Measurements from ENCODE around the gene SH3TC1.

The SH3TC1 gene

DNA sequence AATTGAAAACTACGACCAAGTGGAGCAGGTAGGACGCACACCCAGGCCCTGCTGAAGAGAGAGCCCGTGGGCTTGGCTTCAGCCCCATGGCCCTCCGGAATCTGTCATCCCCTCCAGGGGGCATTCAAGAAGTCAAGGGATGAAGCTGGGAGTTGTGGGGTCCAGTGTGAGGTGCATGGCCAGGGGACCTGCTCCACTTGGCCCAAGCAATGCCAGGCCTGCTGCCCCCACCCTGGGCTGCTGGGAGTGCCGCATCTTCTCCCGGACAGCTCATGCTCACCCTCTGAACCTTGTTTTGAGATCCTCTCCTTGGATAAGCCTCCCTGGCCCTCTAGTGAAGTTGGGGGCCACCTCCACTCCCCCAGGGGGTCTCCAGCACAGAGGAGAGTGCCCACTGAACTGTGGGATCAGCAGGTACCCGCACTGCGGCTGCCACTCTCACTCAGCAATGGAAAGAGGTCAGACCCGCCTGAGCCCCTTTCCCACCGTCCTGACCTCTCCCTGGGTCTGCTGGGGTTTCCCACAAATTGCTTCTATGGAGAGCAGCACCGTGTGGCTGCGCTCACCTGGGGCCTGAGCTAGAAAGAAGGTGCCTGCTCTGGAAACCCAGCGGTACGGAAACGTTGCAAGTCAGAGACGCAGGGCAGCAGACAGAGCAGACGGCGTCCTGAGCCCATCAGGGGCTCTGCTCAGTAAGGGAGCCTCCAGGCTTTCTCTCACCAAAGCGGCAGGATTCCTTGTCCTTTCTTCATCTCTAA is 35.5 kb upstream of the SH3TC1 start:
- Histone ChIP-seq H3K4me3 (ENCODE audit: low read length) (no peak overlapping the region), H3K4me2 (ENCODE audit: low read length) (no peak overlapping the region), H3K27ac (ENCODE audit: low read length) (no peak overlapping the region)

DNA sequence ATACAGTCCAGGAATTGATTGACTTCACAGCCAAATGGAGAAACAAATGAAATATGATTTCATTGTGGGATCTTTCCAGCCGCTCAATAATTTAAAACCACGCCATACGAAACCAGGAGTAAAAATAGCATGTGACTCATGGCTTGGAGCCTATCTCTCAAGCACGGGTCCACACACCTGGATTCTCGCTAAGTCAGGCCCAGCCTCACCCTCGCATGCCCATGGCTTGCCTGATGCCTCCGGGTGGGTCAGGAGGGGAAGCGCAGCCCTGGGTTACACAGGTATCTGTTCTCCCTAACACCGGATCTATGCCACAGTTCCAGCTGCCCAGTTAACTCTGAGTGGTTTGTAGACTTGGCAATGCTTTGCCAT is 34.9 kb upstream of the SH3TC1 start:
- no peaks in the 10 kb centered on the region for H4K20me1 ChIP-seq (ENCODE audit: insufficient read depth, low read length)
- H3K27ac ChIP-seq (ENCODE audit: low read length), result no peak overlapping the region
- H3K4me2 ChIP-seq (ENCODE audit: low read length), result no peak overlapping the region
- no peak overlapping the region for H3K4me3 ChIP-seq (ENCODE audit: low read length)
- TF ChIP-seq, protein P1, sequence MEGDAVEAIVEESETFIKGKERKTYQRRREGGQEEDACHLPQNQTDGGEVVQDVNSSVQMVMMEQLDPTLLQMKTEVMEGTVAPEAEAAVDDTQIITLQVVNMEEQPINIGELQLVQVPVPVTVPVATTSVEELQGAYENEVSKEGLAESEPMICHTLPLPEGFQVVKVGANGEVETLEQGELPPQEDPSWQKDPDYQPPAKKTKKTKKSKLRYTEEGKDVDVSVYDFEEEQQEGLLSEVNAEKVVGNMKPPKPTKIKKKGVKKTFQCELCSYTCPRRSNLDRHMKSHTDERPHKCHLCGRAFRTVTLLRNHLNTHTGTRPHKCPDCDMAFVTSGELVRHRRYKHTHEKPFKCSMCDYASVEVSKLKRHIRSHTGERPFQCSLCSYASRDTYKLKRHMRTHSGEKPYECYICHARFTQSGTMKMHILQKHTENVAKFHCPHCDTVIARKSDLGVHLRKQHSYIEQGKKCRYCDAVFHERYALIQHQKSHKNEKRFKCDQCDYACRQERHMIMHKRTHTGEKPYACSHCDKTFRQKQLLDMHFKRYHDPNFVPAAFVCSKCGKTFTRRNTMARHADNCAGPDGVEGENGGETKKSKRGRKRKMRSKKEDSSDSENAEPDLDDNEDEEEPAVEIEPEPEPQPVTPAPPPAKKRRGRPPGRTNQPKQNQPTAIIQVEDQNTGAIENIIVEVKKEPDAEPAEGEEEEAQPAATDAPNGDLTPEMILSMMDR (IDR thresholded peaks at IDR 0.05; ENCODE audit: low read depth, low read length), result no peak
- no peak for TF ChIP-seq EZH2phosphoT487 (IDR thresholded peaks at IDR 0.05; ENCODE audit: low read depth)
- no peaks in the 10 kb centered on the region for H3K79me2 ChIP-seq (ENCODE audit: low read length)
- peaks cover 25% of the 10 kb centered on the region for H3K27me3 ChIP-seq (ENCODE audit: low read depth, low read length)
- H2AFZ ChIP-seq (ENCODE audit: low read depth, low read length), result no peak overlapping the region
- peaks cover 12% of the 10 kb centered on the region for H3K4me1 ChIP-seq (ENCODE audit: low read length)
- H3K9me3 ChIP-seq (ENCODE audit: insufficient read depth, low read length), result peaks cover 8% of the 10 kb centered on the region
- no peaks in the 10 kb centered on the region for H3K36me3 ChIP-seq (replicated peaks; ENCODE audit: low read depth, low read length)
- H3K9ac ChIP-seq (ENCODE audit: low read length), result no peak overlapping the region

More for the DNA sequence above, 35.5 kb upstream of the SH3TC1 start:
- Histone ChIP-seq H3K4me1 (ENCODE audit: low read length) (peaks cover 13% of the 10 kb centered on the region), H4K20me1 (ENCODE audit: insufficient read depth, low read length) (no peaks in the 10 kb centered on the region), H3K27me3 (ENCODE audit: low read depth, low read length) (peaks cover 25% of the 10 kb centered on the region), H3K36me3 (replicated peaks; ENCODE audit: low read depth, low read length) (no peaks in the 10 kb centered on the region), H3K9me3 (ENCODE audit: insufficient read depth, low read length) (peaks cover 7% of the 10 kb centered on the region), H3K79me2 (ENCODE audit: low read length) (no peaks in the 10 kb centered on the region), H3K9ac (ENCODE audit: low read length) (no peak overlapping the region), H2AFZ (ENCODE audit: low read depth, low read length) (no peak overlapping the region)
- no peak for TF ChIP-seq EZH2phosphoT487 (IDR thresholded peaks at IDR 0.05; ENCODE audit: low read depth)
- TF ChIP-seq, protein P1 (IDR thresholded peaks at IDR 0.05; ENCODE audit: low read depth, low read length), result no peak

DNA sequence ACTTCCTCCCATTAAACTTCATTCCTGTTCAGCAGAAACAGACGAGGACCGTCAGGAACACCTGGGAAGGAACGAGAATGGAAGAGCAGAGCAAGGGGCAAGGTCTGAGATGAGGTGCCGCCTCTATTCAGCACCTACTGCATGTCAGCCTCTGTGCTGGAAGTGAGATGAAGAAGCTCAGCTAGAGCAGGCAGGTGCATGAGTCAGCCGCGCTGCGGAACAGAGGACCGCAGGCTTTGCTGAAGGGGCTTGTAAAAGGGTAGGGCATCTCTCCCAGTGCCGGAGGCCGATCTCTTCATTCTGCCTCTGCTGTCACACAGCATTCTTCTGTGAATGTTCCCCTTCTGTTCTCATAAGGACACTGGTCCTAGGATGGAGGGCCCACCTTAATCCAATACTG is 34.4 kb upstream of the SH3TC1 start:
- no peak overlapping the region for H3K9ac ChIP-seq (ENCODE audit: low read length)
- H3K27me3 ChIP-seq (ENCODE audit: low read depth, low read length), result peaks cover 27% of the 10 kb centered on the region
- peaks cover 8% of the 10 kb centered on the region for H3K4me1 ChIP-seq (ENCODE audit: low read length)
- no peaks in the 10 kb centered on the region for H4K20me1 ChIP-seq (ENCODE audit: insufficient read depth, low read length)
- peaks cover 8% of the 10 kb centered on the region for H3K9me3 ChIP-seq (ENCODE audit: insufficient read depth, low read length)
- no peak overlapping the region for H2AFZ ChIP-seq (ENCODE audit: low read depth, low read length)
- H3K4me2 ChIP-seq (ENCODE audit: low read length), result no peak overlapping the region
- H3K36me3 ChIP-seq (replicated peaks; ENCODE audit: low read depth, low read length), result no peaks in the 10 kb centered on the region
- TF ChIP-seq, protein P1 (IDR thresholded peaks at IDR 0.05; ENCODE audit: low read depth, low read length), result no peak
- TF ChIP-seq EZH2phosphoT487 (IDR thresholded peaks at IDR 0.05; ENCODE audit: low read depth), result no peak
- no peak overlapping the region for H3K27ac ChIP-seq (ENCODE audit: low read length)
- H3K4me3 ChIP-seq (ENCODE audit: low read length), result no peak overlapping the region
- H3K79me2 ChIP-seq (ENCODE audit: low read length), result no peaks in the 10 kb centered on the region

DNA sequence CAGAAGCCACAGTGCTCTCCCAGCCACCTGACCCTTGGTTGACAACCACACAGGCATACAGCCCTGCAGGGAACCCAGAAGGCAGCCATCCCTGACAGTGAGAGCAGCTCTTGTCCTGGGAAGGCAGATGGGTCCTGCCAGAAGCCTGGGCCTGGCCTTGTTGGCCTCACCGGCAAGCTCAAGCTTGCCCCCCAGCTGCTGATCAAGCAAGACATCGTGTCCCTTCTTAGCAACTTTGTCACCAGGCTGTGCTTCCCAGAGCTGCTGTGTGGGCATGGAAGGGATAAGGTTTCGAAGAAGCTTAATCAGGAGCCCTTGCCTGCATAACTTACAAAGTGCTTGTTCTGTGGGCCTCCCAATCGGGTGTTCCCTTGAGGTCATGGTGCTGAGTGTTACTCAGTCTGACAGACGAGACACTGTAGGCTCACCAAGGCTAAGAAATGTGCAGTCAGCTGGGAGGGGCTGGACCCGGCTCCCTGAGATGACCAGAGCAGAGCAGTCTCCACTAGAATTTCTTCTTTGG is 33.7 kb upstream of the SH3TC1 start:
- H3K27ac ChIP-seq (ENCODE audit: low read length), result no peak overlapping the region
- H3K4me3 ChIP-seq (ENCODE audit: low read length), result no peak overlapping the region
- H2AFZ ChIP-seq (ENCODE audit: low read depth, low read length), result no peak overlapping the region
- H3K79me2 ChIP-seq (ENCODE audit: low read length), result no peaks in the 10 kb centered on the region
- TF ChIP-seq, protein P1 (IDR thresholded peaks at IDR 0.05; ENCODE audit: low read depth, low read length), result no peak
- TF ChIP-seq EZH2phosphoT487 (IDR thresholded peaks at IDR 0.05; ENCODE audit: low read depth), result no peak
- peaks cover 8% of the 10 kb centered on the region for H3K4me1 ChIP-seq (ENCODE audit: low read length)
- H3K9ac ChIP-seq (ENCODE audit: low read length), result no peak overlapping the region
- H4K20me1 ChIP-seq (ENCODE audit: insufficient read depth, low read length), result no peaks in the 10 kb centered on the region
- no peaks in the 10 kb centered on the region for H3K36me3 ChIP-seq (replicated peaks; ENCODE audit: low read depth, low read length)
- peaks cover 8% of the 10 kb centered on the region for H3K9me3 ChIP-seq (ENCODE audit: insufficient read depth, low read length)
- H3K4me2 ChIP-seq (ENCODE audit: low read length), result no peak overlapping the region
- peaks cover 28% of the 10 kb centered on the region for H3K27me3 ChIP-seq (ENCODE audit: low read depth, low read length)
